GM12872 (cell line): ENCODE measurements around the gene SFT2D1.
A peak's percentile ranks its signal among the peaks of the same experiment; 100 is the strongest.

Experiments
- TF ChIP-seq, protein P1 (sequence below): IDR thresholded peaks from 3 replicates; pipeline ENCODE4 v1.5.1; 2011; ENCODE audit warnings: low read depth, mild to moderate bottlenecking, low read length, moderate library complexity; ENCODE audit not compliant: insufficient read depth

Gene SFT2D1

DNA sequence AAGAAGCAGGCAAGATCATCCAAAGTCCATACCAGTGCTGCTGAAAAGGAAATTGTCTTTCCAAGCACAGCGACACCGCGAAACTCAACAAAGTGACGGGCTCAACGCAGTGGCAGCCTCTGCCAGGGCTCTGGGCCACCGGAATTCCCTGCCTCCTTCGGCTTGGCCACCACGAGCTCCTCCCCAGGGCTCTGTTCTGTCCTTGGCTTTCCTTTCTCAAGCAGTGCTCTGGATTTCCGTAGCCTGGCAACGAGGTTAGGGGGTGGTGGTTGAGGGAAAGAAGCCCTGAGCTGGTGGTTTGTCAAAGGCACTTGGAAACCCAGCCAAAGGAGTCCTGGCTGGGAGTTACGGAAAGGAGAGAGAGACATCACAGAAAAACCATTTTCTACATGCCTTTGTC, 65.3 kb downstream of the SFT2D1 start:
- TF ChIP-seq, protein P1, sequence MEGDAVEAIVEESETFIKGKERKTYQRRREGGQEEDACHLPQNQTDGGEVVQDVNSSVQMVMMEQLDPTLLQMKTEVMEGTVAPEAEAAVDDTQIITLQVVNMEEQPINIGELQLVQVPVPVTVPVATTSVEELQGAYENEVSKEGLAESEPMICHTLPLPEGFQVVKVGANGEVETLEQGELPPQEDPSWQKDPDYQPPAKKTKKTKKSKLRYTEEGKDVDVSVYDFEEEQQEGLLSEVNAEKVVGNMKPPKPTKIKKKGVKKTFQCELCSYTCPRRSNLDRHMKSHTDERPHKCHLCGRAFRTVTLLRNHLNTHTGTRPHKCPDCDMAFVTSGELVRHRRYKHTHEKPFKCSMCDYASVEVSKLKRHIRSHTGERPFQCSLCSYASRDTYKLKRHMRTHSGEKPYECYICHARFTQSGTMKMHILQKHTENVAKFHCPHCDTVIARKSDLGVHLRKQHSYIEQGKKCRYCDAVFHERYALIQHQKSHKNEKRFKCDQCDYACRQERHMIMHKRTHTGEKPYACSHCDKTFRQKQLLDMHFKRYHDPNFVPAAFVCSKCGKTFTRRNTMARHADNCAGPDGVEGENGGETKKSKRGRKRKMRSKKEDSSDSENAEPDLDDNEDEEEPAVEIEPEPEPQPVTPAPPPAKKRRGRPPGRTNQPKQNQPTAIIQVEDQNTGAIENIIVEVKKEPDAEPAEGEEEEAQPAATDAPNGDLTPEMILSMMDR, result no peak

DNA sequence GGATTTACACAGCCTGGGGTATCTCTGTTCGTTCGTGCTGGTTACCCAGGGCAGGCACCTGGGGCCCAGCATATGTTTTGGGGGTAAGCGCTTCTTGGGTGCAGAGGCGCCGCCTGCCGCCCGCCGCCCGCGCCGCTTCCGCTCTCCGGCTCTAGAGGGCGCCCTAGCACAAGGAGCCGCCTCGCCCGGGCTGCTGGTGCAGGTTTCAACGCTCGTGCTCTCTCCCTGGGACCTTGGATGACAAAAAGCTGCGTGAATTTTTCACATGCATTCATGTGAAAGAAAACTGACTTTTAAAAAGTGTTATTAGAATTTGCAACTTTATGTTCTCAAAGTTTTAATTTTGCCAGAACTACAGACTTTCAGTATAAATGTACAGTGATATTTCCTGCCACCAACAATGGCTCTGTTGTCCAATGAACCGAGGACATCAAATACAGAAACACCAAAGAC, 66.6 kb downstream of the SFT2D1 start:
- TF ChIP-seq, protein P1, result peak; percentile 90

DNA sequence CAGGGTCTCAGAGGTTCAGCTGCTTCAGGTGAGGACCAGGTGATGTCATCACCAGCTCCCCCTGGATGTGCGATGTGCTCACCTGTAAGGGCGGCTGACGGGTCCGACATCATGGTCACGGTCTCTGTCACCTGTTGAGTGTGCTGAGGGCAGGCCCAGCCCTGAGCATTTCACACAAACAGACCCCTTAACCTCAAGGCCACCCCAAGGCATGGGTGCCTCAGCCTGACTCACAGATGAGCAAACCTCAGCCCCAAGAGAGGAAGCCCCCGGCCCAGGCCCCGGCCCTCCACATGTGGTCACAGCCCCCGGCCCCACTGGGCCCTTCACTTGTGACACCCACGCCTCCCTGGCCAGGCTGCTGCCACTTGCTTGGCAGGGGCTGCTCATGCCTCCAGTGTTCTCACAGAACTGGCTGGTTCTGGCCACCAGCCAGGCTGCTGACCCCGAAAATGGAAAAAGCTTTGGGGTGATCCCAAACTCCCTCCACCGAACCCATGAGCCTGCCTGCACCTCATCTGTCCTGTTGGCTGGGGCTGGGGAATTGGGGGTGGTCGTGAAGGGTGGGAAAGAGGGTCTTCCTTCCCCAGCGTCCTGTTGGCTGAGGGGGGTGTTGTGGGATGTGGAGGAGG, 67.5 kb downstream of the SFT2D1 start:
- TF ChIP-seq, protein P1, result no peak

DNA sequence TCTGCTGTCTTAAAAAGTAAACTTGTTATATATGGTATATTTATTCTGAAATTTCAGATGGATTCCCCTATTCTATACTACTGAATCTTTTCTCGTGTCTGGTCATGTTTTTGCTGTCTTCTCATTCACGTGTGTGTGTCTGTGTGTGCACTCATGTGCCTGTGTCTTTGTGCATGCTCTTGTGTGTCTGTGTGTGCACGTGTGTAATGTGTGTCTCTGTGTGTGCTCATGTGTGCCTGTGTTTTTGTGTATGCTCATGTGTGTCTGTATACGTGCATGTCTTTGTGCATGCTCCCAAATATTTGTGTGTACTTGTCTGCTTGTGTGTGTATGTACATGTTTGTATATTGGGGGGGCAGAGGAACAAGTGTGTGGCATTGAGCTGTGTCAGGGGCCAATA, 68.2 kb downstream of the SFT2D1 start:
- TF ChIP-seq, protein P1, result no peak

DNA sequence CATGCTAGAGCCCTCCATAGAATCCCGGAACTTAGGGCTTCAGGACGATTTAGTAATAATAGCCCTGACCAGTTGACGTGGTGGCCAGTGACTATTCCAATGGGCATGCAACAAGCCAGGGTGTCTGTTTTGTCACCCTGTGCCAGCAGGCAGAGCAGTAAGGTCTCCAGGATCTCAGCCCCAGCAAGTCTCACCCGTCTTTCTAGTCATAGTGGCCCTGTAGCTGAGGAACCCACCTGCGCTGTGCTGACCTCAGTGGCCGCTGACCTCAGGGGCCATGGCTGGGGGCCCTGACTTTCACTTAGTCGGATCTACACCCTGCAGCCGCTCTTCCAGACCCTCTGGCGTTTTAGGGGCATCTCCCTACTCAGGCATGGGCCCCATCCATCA, 71.0 kb downstream of the SFT2D1 start:
- TF ChIP-seq, protein P1, result no peak

DNA sequence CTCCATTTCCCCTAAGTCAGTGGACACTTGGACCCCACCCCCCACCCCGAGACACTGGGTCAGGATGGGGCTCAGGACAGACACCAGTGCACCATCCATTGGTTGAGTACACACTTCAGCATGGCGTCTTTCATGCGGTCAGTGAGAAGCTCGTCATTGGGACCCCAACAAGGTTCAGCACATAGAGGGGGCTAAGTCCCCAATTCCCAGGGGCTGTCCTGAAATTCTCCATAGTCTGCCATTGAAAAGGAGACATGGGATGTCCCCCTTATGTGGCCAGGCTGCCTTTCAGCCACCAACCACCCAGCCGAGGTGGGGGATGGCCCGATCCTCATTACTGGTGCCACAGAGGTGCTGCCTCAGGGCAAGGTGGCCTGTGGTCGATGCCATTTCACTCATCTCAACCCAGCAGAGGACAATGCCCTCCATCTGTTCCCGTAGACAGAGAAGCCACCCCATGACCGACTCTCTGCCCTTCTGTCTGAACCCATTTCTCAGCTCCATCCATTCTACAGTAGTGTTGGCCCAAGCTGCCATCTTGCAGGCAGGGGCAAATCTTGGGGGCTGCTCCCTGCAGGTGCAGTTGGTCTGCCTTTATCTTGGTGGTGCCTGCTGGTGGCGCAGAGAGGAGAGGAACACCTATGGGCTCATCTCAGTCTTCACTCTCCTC, 71.5 kb downstream of the SFT2D1 start:
- TF ChIP-seq, protein P1, result no peak
